GM10248 (cell line): ENCODE measurements around the gene PARP1.

Source experiments
- CTCF ChIA-PET: fragments of 300-600 bp; sonication (Branson Sonifier 250); formaldehyde crosslinking; extraction: SDS; loops from one replicate; lab custom pipeline; 2021; ENCODE audit warnings: antibody characterized with exemption; lab: Yijun Ruan, JAX
- POLR2A ChIA-PET: fragments of 350-650 bp; sonication (Branson Sonifier 250); formaldehyde crosslinking; extraction: SDS; loops from one replicate; lab custom pipeline; 2020; ENCODE audit warnings: antibody characterized with exemption; lab: Yijun Ruan, JAX
- DNase-seq: peaks from one replicate; pipeline ENCODE4 v3.0.0; 2012; ENCODE audit errors: extremely low spot score
- TF ChIP-seq, protein P1 (sequence below): IDR thresholded peaks from 2 replicates; pipeline ENCODE4 v1.5.1; 2012; ENCODE audit warnings: mild to moderate bottlenecking, low read depth; ENCODE audit errors: extremely low read depth, missing control alignments, control extremely low read depth

PARP1 gene

DNA sequence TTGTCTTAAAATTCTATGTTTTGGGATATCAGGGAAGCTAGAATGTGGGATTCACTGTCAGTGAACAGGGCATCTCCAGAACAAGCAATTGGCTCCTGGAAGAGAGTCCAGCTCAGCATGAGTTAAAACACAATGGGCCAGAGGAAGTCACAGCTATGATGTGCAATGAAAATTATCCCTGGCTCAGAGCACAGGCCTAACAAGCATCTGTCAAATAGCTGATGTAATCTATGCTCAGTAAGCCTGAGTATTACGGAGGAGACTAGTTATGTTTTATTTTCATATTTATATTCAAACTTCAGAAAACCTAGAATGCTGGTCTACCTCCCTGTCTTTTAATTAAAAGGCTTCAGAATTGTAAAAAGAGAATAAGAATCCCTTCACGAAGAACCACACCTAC, 41.6 kb downstream of the PARP1 start:
- POLR2A ChIA-PET, result no interaction called here
- TF ChIP-seq, protein P1, sequence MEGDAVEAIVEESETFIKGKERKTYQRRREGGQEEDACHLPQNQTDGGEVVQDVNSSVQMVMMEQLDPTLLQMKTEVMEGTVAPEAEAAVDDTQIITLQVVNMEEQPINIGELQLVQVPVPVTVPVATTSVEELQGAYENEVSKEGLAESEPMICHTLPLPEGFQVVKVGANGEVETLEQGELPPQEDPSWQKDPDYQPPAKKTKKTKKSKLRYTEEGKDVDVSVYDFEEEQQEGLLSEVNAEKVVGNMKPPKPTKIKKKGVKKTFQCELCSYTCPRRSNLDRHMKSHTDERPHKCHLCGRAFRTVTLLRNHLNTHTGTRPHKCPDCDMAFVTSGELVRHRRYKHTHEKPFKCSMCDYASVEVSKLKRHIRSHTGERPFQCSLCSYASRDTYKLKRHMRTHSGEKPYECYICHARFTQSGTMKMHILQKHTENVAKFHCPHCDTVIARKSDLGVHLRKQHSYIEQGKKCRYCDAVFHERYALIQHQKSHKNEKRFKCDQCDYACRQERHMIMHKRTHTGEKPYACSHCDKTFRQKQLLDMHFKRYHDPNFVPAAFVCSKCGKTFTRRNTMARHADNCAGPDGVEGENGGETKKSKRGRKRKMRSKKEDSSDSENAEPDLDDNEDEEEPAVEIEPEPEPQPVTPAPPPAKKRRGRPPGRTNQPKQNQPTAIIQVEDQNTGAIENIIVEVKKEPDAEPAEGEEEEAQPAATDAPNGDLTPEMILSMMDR, result no peak
- DNase-seq, result no peak
- CTCF ChIA-PET, result interaction anchor here (0.7 to 1.2 kb wide), 4 partner anchors 33 to 241 kb away, joined by 3 read pairs; no protein-coding TSS in a partner anchor

DNA sequence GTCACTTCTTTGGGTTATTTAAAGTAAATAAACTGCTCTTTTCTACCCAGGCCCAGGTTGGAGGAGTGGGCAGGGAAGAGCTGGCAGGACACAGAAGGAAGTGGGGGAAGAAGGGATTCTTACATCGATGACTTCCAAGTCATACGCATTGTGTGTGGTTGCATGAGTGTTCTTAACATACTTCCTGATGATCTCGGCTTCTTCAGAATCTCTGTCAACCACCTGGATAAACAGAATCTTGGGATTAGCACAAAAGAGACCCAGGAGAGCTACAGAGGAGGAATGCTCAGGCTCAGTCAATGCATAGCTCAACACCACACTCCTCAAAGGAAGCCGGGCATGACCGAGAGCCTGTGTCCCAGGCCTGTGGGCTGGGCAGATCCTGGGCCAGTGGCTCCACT, 42.1 kb downstream of the PARP1 start:
- no peak for DNase-seq
- TF ChIP-seq, protein P1, result no peak
- ChIA-PET CTCF (interaction anchor here (0.7 to 1.2 kb wide), 3 partner anchors 33 to 240 kb away, joined by 3 read pairs; no protein-coding TSS in a partner anchor), POLR2A (no interaction called here)

DNA sequence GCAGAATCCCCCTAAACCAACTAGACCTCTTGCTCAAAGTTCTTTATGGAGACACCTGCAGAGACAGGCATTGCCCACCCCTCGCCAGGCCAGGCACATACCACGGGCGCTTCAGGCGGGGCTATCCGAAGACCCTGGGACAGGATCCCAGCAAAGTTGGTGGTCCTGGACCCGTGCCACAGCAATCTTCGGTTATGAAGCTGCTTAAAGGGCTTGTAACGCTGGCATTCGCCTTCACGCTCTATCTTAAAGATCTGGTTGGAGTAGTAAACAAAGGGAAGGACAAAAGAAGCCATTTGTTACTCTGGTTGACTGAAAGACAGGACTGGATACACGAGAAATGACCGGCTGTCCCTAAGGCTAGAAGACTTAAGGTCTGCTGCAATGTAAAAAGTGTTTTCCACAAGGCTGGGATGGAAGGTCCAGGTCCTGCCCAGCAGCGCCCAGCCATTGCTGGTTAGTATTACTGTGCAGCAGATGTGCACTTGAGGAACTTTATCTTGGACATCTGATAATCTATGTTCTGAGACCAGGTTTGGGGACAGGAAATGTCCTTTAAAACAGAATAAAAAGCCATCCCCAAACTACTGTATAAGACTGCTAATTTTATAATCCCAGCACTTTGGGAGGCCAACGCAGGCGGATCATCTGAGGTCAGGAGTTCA, 42.9 kb downstream of the PARP1 start:
- DNase-seq, result no peak
- ChIA-PET CTCF (interaction anchor here (1.0 to 1.2 kb wide), 2 partner anchors 32 to 43 kb away, joined by 3 read pairs; partner anchors contain the start of gene PARP1), POLR2A (no interaction called here)
- TF ChIP-seq, protein P1, result no peak

DNA sequence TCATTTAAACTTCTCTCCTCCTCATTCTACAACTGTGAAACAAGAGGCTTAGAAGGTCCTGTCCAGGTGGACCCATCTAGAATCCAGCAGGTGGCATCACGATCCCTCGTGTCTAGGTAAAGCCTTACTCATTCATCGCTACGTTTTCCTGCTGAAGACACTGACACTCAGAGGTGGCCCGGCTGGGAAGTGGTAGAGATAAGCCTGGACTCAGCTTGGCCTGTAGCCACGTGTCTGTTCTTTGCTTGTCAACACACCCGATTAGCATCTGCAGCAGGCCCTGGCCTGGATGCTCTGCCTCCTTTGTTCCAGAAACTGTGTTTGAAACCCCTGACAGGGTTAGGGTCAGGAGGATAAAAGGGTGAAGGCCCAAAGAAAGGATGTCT, 43.4 kb downstream of the PARP1 start:
- DNase-seq, result no peak
- ChIA-PET POLR2A (no interaction called here), CTCF (interaction anchor here (0.9 to 1.0 kb wide), 2 partner anchors 44 to 239 kb away, joined by 3 read pairs; partner anchors contain the start of gene PARP1)
- TF ChIP-seq, protein P1, result no peak

DNA sequence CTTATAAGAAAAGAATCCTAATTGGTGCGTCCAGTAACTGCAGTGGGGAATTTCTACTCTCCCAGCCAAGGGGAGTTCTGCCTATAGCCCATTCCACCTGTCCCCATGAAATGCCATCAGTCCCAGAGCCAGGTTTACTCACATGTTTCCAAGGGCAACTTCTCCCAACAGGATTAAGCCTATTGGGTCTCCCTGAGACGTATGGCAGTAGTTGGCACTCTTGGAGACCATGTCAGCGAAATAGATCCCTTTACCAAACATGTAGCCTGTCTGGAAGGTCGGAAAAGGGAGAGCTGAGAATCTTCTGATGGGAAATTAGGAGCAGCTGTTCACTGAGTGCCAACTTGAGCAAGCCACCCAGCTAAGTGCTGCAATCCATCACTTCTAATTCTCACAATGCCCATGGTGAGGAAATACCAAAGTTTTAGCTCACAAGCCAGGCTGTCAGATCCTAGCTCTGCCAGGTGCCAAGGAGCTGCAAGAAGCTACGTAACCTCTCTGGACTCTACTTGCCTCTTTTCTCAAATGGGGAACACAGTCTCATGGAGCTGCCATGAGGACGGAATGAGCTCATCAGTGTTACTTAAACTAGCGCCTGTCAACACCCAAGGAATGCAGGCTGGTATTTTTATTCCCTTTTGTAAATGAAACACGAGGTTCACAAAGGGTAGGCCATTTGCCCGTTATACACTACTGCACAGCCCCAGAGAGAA, 43.9 kb downstream of the PARP1 start:
- TF ChIP-seq, protein P1, result no peak
- CTCF ChIA-PET, result interaction anchor here (0.9 to 1.0 kb wide), 2 partner anchors 44 to 238 kb away, joined by 3 read pairs; partner anchors contain the start of gene PARP1
- no peak for DNase-seq
- POLR2A ChIA-PET, result no interaction called here

DNA sequence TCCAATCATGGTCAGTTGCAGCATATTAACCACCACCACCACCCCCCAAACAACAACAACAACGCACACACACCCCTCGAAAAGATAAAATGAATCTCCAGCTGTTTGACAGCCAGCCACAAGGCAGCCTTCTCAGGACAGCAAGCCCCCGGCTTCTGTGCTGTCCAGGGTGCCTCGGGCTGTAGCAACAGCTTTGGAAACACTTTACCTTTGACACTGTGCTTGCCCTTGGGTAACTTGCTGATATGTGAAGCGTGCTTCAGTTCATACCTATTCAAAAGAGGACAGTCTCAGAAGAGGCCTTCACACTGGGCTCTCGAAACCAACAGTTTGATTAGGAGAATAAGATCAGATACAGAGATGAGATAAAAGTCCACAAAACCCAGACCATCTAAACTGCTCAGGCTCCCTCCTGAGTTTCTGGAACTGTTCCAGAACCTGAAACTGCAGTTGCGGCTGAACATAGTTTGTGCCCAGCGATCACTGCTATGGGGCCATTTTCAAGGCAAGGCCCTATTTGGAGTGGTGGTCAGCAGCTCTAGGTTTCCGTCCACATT, 44.9 kb downstream of the PARP1 start:
- CTCF ChIA-PET, result interaction anchor here (2.3 kb wide), 1 partner anchor 10 kb away, joined by 7 read pairs; no protein-coding TSS in a partner anchor
- TF ChIP-seq, protein P1, result no peak

More for the DNA sequence above, 44.9 kb downstream of the PARP1 start:
- POLR2A ChIA-PET, result interaction anchor here (0.6 kb wide), 1 partner anchor 295 kb away, joined by 3 read pairs; no protein-coding TSS in a partner anchor
- DNase-seq, result no peak
